HL-60 (cell line): ENCODE measurements around the gene AGA.

ENCODE experiments used
- GABPA ChIP-seq: IDR thresholded peaks from 2 replicates; pipeline ENCODE4 v1.6.1; 2012; ENCODE audit warnings: low read depth
- POLR2AphosphoS5 ChIP-seq: IDR thresholded peaks from 2 replicates; pipeline ENCODE4 v1.6.1; 2012; ENCODE audit warnings: low read depth
- SPI1 ChIP-seq: IDR thresholded peaks from 2 replicates; pipeline ENCODE4 v1.6.1; 2012; ENCODE audit warnings: low read depth, mild to moderate bottlenecking, borderline replicate concordance
- TF ChIP-seq, protein P1 (sequence below): IDR thresholded peaks from one replicate; pipeline ENCODE4 v1.5.1; 2011; ENCODE audit warnings: low read length, control low read depth, inconsistent platforms; ENCODE audit not compliant: insufficient read depth
- TF ChIP-seq, protein P2 (sequence below): IDR thresholded peaks from 2 replicates; pipeline ENCODE4 v1.6.1; 2012; ENCODE audit warnings: low read depth; ENCODE audit not compliant: insufficient replicate concordance

DNA sequence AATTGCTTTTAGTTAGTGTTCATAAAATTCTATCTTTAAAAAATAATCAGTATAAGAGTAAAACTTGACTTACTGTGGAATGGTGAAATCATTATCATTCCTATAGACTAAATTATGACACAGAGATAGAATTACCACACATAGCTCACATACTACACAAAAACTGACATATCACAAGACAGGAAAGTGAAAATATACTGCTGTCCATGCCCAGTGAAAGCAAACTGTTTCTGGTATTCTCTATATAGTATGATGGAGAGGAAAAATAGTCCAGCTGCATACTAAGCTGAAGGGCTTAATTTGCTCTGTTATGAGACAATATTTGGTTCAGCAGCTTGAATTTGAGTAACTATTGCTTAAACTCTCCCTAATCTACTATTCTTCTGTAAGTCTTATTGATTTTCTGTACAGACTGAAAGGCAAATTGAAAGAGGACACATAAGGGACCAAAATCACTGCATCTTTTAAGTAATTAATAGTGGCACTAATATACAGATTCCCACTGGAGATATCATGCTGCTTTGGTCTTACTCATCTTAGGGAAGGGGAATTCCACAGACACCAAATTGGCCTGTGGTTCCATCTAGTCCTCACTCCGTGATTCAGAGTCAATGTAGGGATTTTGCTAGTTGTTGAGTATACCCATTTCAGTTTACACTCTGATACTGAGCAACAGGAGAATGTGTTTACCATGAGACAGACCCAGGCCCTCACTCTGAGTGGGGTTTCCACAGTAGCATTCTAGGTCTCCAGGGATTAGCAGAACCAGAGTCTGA is 47.4 kb upstream of the AGA start:
- TF ChIP-seq, protein P1, sequence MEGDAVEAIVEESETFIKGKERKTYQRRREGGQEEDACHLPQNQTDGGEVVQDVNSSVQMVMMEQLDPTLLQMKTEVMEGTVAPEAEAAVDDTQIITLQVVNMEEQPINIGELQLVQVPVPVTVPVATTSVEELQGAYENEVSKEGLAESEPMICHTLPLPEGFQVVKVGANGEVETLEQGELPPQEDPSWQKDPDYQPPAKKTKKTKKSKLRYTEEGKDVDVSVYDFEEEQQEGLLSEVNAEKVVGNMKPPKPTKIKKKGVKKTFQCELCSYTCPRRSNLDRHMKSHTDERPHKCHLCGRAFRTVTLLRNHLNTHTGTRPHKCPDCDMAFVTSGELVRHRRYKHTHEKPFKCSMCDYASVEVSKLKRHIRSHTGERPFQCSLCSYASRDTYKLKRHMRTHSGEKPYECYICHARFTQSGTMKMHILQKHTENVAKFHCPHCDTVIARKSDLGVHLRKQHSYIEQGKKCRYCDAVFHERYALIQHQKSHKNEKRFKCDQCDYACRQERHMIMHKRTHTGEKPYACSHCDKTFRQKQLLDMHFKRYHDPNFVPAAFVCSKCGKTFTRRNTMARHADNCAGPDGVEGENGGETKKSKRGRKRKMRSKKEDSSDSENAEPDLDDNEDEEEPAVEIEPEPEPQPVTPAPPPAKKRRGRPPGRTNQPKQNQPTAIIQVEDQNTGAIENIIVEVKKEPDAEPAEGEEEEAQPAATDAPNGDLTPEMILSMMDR, result no peak
- TF ChIP-seq GABPA (no peak), POLR2AphosphoS5 (no peak), SPI1 (no peak)
- TF ChIP-seq, protein P2, sequence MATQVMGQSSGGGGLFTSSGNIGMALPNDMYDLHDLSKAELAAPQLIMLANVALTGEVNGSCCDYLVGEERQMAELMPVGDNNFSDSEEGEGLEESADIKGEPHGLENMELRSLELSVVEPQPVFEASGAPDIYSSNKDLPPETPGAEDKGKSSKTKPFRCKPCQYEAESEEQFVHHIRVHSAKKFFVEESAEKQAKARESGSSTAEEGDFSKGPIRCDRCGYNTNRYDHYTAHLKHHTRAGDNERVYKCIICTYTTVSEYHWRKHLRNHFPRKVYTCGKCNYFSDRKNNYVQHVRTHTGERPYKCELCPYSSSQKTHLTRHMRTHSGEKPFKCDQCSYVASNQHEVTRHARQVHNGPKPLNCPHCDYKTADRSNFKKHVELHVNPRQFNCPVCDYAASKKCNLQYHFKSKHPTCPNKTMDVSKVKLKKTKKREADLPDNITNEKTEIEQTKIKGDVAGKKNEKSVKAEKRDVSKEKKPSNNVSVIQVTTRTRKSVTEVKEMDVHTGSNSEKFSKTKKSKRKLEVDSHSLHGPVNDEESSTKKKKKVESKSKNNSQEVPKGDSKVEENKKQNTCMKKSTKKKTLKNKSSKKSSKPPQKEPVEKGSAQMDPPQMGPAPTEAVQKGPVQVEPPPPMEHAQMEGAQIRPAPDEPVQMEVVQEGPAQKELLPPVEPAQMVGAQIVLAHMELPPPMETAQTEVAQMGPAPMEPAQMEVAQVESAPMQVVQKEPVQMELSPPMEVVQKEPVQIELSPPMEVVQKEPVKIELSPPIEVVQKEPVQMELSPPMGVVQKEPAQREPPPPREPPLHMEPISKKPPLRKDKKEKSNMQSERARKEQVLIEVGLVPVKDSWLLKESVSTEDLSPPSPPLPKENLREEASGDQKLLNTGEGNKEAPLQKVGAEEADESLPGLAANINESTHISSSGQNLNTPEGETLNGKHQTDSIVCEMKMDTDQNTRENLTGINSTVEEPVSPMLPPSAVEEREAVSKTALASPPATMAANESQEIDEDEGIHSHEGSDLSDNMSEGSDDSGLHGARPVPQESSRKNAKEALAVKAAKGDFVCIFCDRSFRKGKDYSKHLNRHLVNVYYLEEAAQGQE, result no peak
